Upper lobe of right lung (tissue), 1 donor: ENCODE results near the gene C19orf85. TPM values are rescaled to one million over a fixed set of nuclear protein-coding genes. Genes with fewer than 3 reads are reported as not detected.

ENCODE experiments used
- ATAC-seq: fragments of 200-7000 bp; cut with Tn5 transposase; one replicate; pipeline ENCODE4 v1.9.1; 2020; ENCODE audit warnings: mild to moderate bottlenecking, moderate library complexity
- DNase-seq: peaks from one replicate; pipeline ENCODE4 v3.0.0-alpha.2; 2020
- H3K27ac ChIP-seq: fragments of 200-600 bp; one replicate; pipeline ENCODE4 v1.8.0; 2022
- H3K27me3 ChIP-seq: fragments of 200-600 bp; one replicate; pipeline ENCODE4 v1.8.0; 2022; ENCODE audit warnings: mild to moderate bottlenecking
- H3K36me3 ChIP-seq: fragments of 200-600 bp; one replicate; pipeline ENCODE4 v1.8.0; 2022
- H3K4me1 ChIP-seq: fragments of 200-600 bp; one replicate; pipeline ENCODE4 v1.8.0; 2022
- H3K4me3 ChIP-seq: fragments of 200-600 bp; one replicate; pipeline ENCODE4 v1.8.0; 2022; ENCODE audit warnings: mild to moderate bottlenecking
- H3K9me3 ChIP-seq: fragments of 200-600 bp; one replicate; pipeline ENCODE4 v1.8.0; 2022
- CTCF ChIP-seq: fragments of 200-600 bp; IDR thresholded peaks from one replicate; pipeline ENCODE4 v1.8.0; 2022; ENCODE audit warnings: antibody characterized with exemption
- intact Hi-C: fragments of 100-400 bp; cut with DNase I; formaldehyde crosslinking; loops from one replicate; pipeline ENCODE4 v1.11.0; 2022
- total RNA-seq: library from RNA; stranded (reverse); fragmentation: NEBNext Ultra II Directional; extraction: Animal tissue kit (Norgen Biotek cat#: 25700); gene quantifications from one replicate; pipeline ENCODE4 v1.2.1, GENCODE V29; 2021
- donor health status: DM: no; HTN: yes; CAD: no; lungs with severe emphysema.

Gene C19orf85
- total RNA-seq, 1 donor from 2014 or later: not detected

GRCh38 chr19:55460670-55461258, 3.8 kb downstream of the C19orf85 start:
- Histone ChIP-seq H3K27ac (peak overlapping the region; percentile 86), H3K4me1 (no peaks in the 10 kb centered on the region), H3K36me3 (no peaks in the 10 kb centered on the region), H3K4me3 (peak overlapping the region; percentile 73), H3K27me3 (no peaks in the 10 kb centered on the region), H3K9me3 (no peaks in the 10 kb centered on the region)
- ATAC-seq (peak; percentile 42), DNase-seq (peak; percentile 84)
- TF ChIP-seq CTCF: no peak
- intact Hi-C loops: no loop called here

GRCh38 chr19:55459950-55460657, 4.4 kb downstream of the C19orf85 start:
- no peak overlapping the region for H3K27ac ChIP-seq

GRCh38 chr19:55459551-55459949, 5.0 kb downstream of the C19orf85 start:
- Histone ChIP-seq H3K27me3 (no peaks in the 10 kb centered on the region), H3K36me3 (no peaks in the 10 kb centered on the region), H3K4me3 (no peak overlapping the region), H3K4me1 (no peaks in the 10 kb centered on the region), H3K9me3 (no peaks in the 10 kb centered on the region), H3K27ac (no peak overlapping the region)
- intact Hi-C loops: no loop called here
- ATAC-seq (no peak), DNase-seq (no peak)
- TF ChIP-seq CTCF: no peak

More at GRCh38 chr19:55459950-55460657, 4.4 kb downstream of the C19orf85 start:
- no peak for ATAC-seq
- TF ChIP-seq CTCF: no peak
- Histone ChIP-seq H3K36me3 (no peaks in the 10 kb centered on the region), H3K27me3 (no peaks in the 10 kb centered on the region), H3K4me3 (peak overlapping the region; percentile 73), H3K4me1 (no peaks in the 10 kb centered on the region), H3K9me3 (no peaks in the 10 kb centered on the region)
- DNase-seq: no peak
- intact Hi-C loops: no loop called here

- DNase-seq (no peak), ATAC-seq (no peak)
- H3K4me3 ChIP-seq: no peak overlapping the region
- intact Hi-C loops: no loop called here
- no peaks in the 10 kb centered on the region for H3K27me3 ChIP-seq
- TF ChIP-seq CTCF: no peak
- H3K9me3 ChIP-seq: no peaks in the 10 kb centered on the region
- no peak overlapping the region for H3K27ac ChIP-seq
- no peaks in the 10 kb centered on the region for H3K36me3 ChIP-seq
- H3K4me1 ChIP-seq: no peaks in the 10 kb centered on the region
These were observed 6.7 kb downstream of the C19orf85 start for GRCh38 chr19:55457683-55458457.

GRCh38 chr19:55456347-55456746, 8.2 kb downstream of the C19orf85 start:
- peaks cover 11% of the 10 kb centered on the region for H3K4me1 ChIP-seq
- H3K27me3 ChIP-seq: peaks cover 15% of the 10 kb centered on the region
- no peaks in the 10 kb centered on the region for H3K36me3 ChIP-seq
- intact Hi-C loops: no loop called here
- TF ChIP-seq CTCF: no peak
- no peak overlapping the region for H3K27ac ChIP-seq
- H3K9me3 ChIP-seq: no peaks in the 10 kb centered on the region
- no peak overlapping the region for H3K4me3 ChIP-seq
- DNase-seq (no peak), ATAC-seq (no peak)
